HepG2 (cell line): Measurements from ENCODE around the gene DNAI2. TPM values are rescaled to one million over a fixed set of nuclear protein-coding genes. Genes with fewer than 3 reads are reported as not detected.

Experiments used
- ATAC-seq: fragments of 200-7000 bp; cut with Tn5 transposase; 3 replicates; pipeline ENCODE4 v1.9.1; 2020; ENCODE audit warnings: mild to moderate bottlenecking, moderate library complexity
- BruUV-seq: library from RNA; stranded (reverse); fragments of 400-500 nt; replicated peaks from 2 replicates; lab custom pipeline; 2021; lab: Mats Ljungman, UMichigan
- CTCF ChIA-PET: fragments of 300-600 bp; formaldehyde crosslinking; extraction: SDS; loops from one replicate; lab custom pipeline; 2021; ENCODE audit warnings: low total read pairs, inconsistent platforms, low intra/inter-chr PET ratio; lab: Yijun Ruan, JAX
- POLR2A ChIA-PET: fragments of 350-600 bp; sonication (Branson Sonifier 250); formaldehyde crosslinking; loops from one replicate; lab custom pipeline; 2020; ENCODE audit warnings: antibody characterized with exemption, inconsistent platforms; lab: Yijun Ruan, JAX
- DNase-seq: peaks from one replicate; pipeline ENCODE4 v3.0.0-alpha.2; 2015; ENCODE audit warnings: low spot score
- FAIRE-seq: peaks from 3 replicates; lab custom pipeline; 2011; peaks lifted over from hg19 to GRCh38; lab: Jason Lieb, UNC
- H2AFZ ChIP-seq: one replicate; pipeline ENCODE4 v1.6.1; 2011; ENCODE audit warnings: low read length, inconsistent platforms
- H3K27ac ChIP-seq: fragments of 300-600 bp; 3 replicates; pipeline ENCODE4 v1.8.0; 2011; ENCODE audit warnings: mixed run types, mild to moderate bottlenecking, mixed read lengths, low read length, inconsistent platforms; ENCODE audit not compliant: insufficient read depth; ENCODE audit errors: extremely low read length
- H3K27me3 ChIP-seq, 2 experiments: fragments of 200-600 bp in 1 of 2; 2 replicates in 1 of 2; 3 replicates in 1 of 2; pipeline versions ENCODE4 v1.6.0 to v1.8.0; 2011; ENCODE audit warnings: low read length in 2 of 2, mild to moderate bottlenecking in 2 of 2, moderate library complexity in 2 of 2, inconsistent platforms in 1 of 2; ENCODE audit not compliant: insufficient read depth in 2 of 2, control insufficient read depth in 1 of 2
- H3K36me3 ChIP-seq, 2 experiments: fragments of 200-600 bp in 1 of 2; replicated peaks in 1 of 2; 2 replicates in 1 of 2; 3 replicates in 1 of 2; pipeline versions ENCODE4 v1.5.1 to v1.8.0; 2011; ENCODE audit warnings: low read length in 2 of 2, inconsistent platforms in 1 of 2; ENCODE audit not compliant: insufficient read depth in 2 of 2, control insufficient read depth in 1 of 2
- H3K4me1 ChIP-seq: 2 replicates; pipeline ENCODE4 v1.5.1; 2012; ENCODE audit warnings: low read length, inconsistent platforms; ENCODE audit not compliant: insufficient read depth
- H3K4me2 ChIP-seq: 2 replicates; pipeline ENCODE4 v1.6.0; 2011; ENCODE audit warnings: low read depth, low read length, inconsistent platforms
- H3K4me3 ChIP-seq, 3 experiments: fragments of 200-600 bp in 1 of 3; sonication (generic), shearing (Covaris generic) in 1 of 3; replicated peaks in 1 of 3; 2 replicates each; pipeline ENCODE4 v1.5.1; 2011 to 2016; ENCODE audit warnings: low read length in 3 of 3, inconsistent platforms in 2 of 3, low read depth in 2 of 3, mild to moderate bottlenecking in 2 of 3, control low read depth in 1 of 3, mixed read lengths in 1 of 3; ENCODE audit not compliant: insufficient read depth in 1 of 3
- H3K79me2 ChIP-seq: one replicate; pipeline ENCODE4 v1.6.1; 2011; ENCODE audit warnings: low read length, inconsistent platforms; ENCODE audit not compliant: insufficient read depth
- H3K9ac ChIP-seq: 2 replicates; pipeline ENCODE4 v1.6.0; 2011; ENCODE audit warnings: mild to moderate bottlenecking, low read depth, low read length, inconsistent platforms; ENCODE audit not compliant: insufficient read depth
- H3K9me3 ChIP-seq: 2 replicates; pipeline ENCODE4 v1.5.1; 2012; ENCODE audit warnings: mild to moderate bottlenecking, low read length
- H4K20me1 ChIP-seq: 2 replicates; pipeline ENCODE4 v1.6.0; 2011; ENCODE audit warnings: inconsistent platforms, mild to moderate bottlenecking, low read length, moderate library complexity; ENCODE audit not compliant: insufficient read depth
- CEBPG ChIP-seq: IDR thresholded peaks from 2 replicates; pipeline ENCODE4 v1.6.1; 2016
- CENPT ChIP-seq: sonication (generic); formaldehyde crosslinking; IDR thresholded peaks from 2 replicates; pipeline ENCODE4 v1.8.0; 2022; ENCODE audit warnings: low read depth, mild to moderate bottlenecking, moderate library complexity, missing genetic modification reagents
- FOXP1 ChIP-seq, 2 experiments: fragments of 450-650 bp in 1 of 2; IDR thresholded peaks; 2 replicates each; pipeline ENCODE4 v1.6.1; 2017 to 2018; ENCODE audit warnings: antibody characterized with exemption in 1 of 2
- HDAC1 ChIP-seq: sonication (generic); formaldehyde crosslinking; IDR thresholded peaks from 2 replicates; pipeline ENCODE4 v1.5.1; 2020; ENCODE audit warnings: mild to moderate bottlenecking, missing genetic modification reagents
- HNRNPUL1 ChIP-seq: fragments of 200-400 bp; formaldehyde crosslinking; IDR thresholded peaks from 2 replicates; pipeline ENCODE4 v1.6.1; 2017; ENCODE audit warnings: low read depth, mild to moderate bottlenecking, low read length, moderate library complexity
- KLF6 ChIP-seq: IDR thresholded peaks from 2 replicates; pipeline ENCODE4 v1.8.0; 2016; ENCODE audit warnings: missing biosample characterization, missing genetic modification reagents
- NFRKB ChIP-seq: fragments of 450-650 bp; IDR thresholded peaks from 2 replicates; pipeline ENCODE4 v1.6.1; 2017
- NRL ChIP-seq: sonication (generic); formaldehyde crosslinking; IDR thresholded peaks from 2 replicates; pipeline ENCODE4 v1.5.0; 2020; ENCODE audit warnings: missing genetic modification reagents, mild to moderate bottlenecking, moderate library complexity, borderline replicate concordance
- RARG ChIP-seq: sonication (generic); formaldehyde crosslinking; IDR thresholded peaks from 2 replicates; pipeline ENCODE4 v1.4.0; 2020; ENCODE audit warnings: low read depth, mild to moderate bottlenecking, missing genetic modification reagents
- SOX13 ChIP-seq, 3 experiments: fragments of 450-650 bp in 1 of 3; sonication (generic) in 1 of 3; formaldehyde crosslinking in 1 of 3; IDR thresholded peaks in 2 of 3; conservative IDR thresholded peaks in 1 of 3; 2 replicates each; pipeline versions ENCODE4 v1.5.0 to v1.6.1; 2016 to 2020; ENCODE audit warnings: antibody characterized with exemption in 1 of 3, mild to moderate bottlenecking in 1 of 3, missing compliant biosample characterization in 1 of 3, missing genetic modification reagents in 1 of 3, moderate library complexity in 1 of 3
- TCF12 ChIP-seq, 2 experiments: fragments of 450-650 bp in 1 of 2; sonication (generic) in 1 of 2; formaldehyde crosslinking in 1 of 2; IDR thresholded peaks; 2 replicates each; pipeline versions ENCODE4 v1.6.1 to v1.8.0; 2017 to 2022; ENCODE audit warnings: antibody characterized with exemption in 1 of 2, mild to moderate bottlenecking in 1 of 2, missing genetic modification reagents in 1 of 2, moderate library complexity in 1 of 2
- THYN1 ChIP-seq: sonication (generic); formaldehyde crosslinking; IDR thresholded peaks from 2 replicates; pipeline ENCODE4 v1.8.1; 2023; ENCODE audit warnings: low read depth, mild to moderate bottlenecking, moderate library complexity, missing genetic modification reagents, borderline replicate concordance
- TMF1 ChIP-seq: sonication (generic); formaldehyde crosslinking; IDR thresholded peaks from 2 replicates; pipeline ENCODE4 v1.8.1; 2022; ENCODE audit warnings: low read depth, missing genetic modification reagents
- TOE1 ChIP-seq: sonication (generic); formaldehyde crosslinking; IDR thresholded peaks from 2 replicates; pipeline ENCODE4 v1.4.0; 2020; ENCODE audit warnings: mild to moderate bottlenecking, missing genetic modification reagents
- ZNF143 ChIP-seq: sonication (generic); formaldehyde crosslinking; IDR thresholded peaks from 2 replicates; pipeline ENCODE4 v1.4.0; 2020; ENCODE audit warnings: missing genetic modification reagents
- ZNF501 ChIP-seq: sonication (generic); formaldehyde crosslinking; IDR thresholded peaks from 2 replicates; pipeline ENCODE4 v1.5.1; 2020; ENCODE audit warnings: mild to moderate bottlenecking, moderate library complexity, missing genetic modification reagents
- ZNF781 ChIP-seq: sonication (generic); formaldehyde crosslinking; IDR thresholded peaks from 2 replicates; pipeline ENCODE4 v1.5.1; 2020; ENCODE audit warnings: borderline replicate concordance, mild to moderate bottlenecking, missing genetic modification reagents; ENCODE audit errors: not compliant biosample characterization
- WGBS: methylation state at CpG from one replicate; pipeline ENCODE4 v1.1.6; 2017; ENCODE audit warnings: low lambda C conversion rate; 5-methylcytosine and 5-hydroxymethylcytosine counted together
- in situ Hi-C: cut with HindIII; loops from 2 replicates; pipeline ENCODE4 v1.10.0; 2017; ENCODE audit warnings: low pct_unique_long_range_greater_than_20kb; ENCODE audit not compliant: extremely low pct_ligation_motif_present
- intact Hi-C: fragments of 100-400 bp; cut with micrococcal nuclease; formaldehyde crosslinking; loops from one replicate; pipeline ENCODE4 v1.10.0; 2022; ENCODE audit not compliant: unreplicated experiment
- polyA plus RNA-seq, 8 experiments: library from polyadenylated mRNA; depleted of rRNA in 3 of 8; stranded (reverse) in 7 of 8; unstranded in 1 of 8; fragments of >200 nt; fragmentation: Illumina TruSeq in 4 of 8; extraction: Trizol in 4 of 8; gene quantifications; 2 replicates each; pipeline versions ENCODE4 v1.2.1 to v1.2.3, GENCODE V29; 2011 to 2016; ENCODE audit warnings: low read depth in 4 of 8, missing spikeins in 1 of 8, mixed read lengths in 1 of 8; ENCODE audit not compliant: insufficient read depth in 1 of 8
- total RNA-seq, 5 experiments: library from RNA; depleted of rRNA; stranded (reverse); fragments of >200 nt; fragmentation: Illumina TruSeq; extraction: Trizol; gene quantifications; 2 replicates each; pipeline ENCODE4 v1.2.3, GENCODE V29; 2016; ENCODE audit warnings: low read depth in 1 of 5
- TF ChIP-seq, protein P1 (sequence below), 2 experiments: sonication (generic) in 1 of 2; formaldehyde crosslinking in 1 of 2; IDR thresholded peaks; 2 replicates each; pipeline versions ENCODE4 v1.4.0 to v1.6.1; 2018 to 2020; ENCODE audit warnings: missing genetic modification reagents in 2 of 2, borderline replicate concordance in 1 of 2, low read depth in 1 of 2, mild to moderate bottlenecking in 1 of 2, missing biosample characterization in 1 of 2

The DNAI2 gene
- total and polyA plus RNA-seq, 2 of the 13 experiments (the other 11 are each of a cell fraction or from before 2014, with no cell fraction given) = not detected

DNA sequence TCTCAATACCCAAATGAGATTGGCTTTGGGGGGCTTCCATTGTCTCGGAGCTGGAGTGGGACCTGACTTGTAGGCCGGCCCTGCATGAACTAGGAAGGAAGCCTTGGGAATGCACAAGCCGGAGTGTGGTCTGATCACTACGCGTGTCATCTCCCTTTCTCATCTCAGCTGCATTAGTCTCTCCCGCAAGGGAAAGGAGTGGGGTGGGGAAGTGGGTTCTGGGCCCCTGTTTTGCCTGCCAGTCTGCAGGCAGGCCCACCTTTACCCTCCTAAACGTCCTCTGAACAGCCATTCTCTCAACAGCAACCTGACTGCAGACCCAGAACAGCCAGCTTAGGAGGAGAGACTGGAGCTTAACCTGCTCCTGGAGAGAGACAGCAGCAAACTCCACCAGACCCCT, 11.4 kb upstream of the DNAI2 start:
- intact Hi-C loops = no loop called here
- no peak for FAIRE-seq
- no peak overlapping the region for H3K4me3 ChIP-seq

More for the DNA sequence above, 11.4 kb upstream of the DNAI2 start:
- Histone ChIP-seq H2AFZ (no peak overlapping the region), H3K9ac (no peak overlapping the region), H3K79me2 (no peaks in the 10 kb centered on the region), H4K20me1 (no peaks in the 10 kb centered on the region), H3K36me3 (no peaks in the 10 kb centered on the region; a peak in 1 of 5 replicates), H3K4me2 (no peak overlapping the region), H3K27ac (no peak overlapping the region), H3K9me3 (no peaks in the 10 kb centered on the region), H3K27me3 (peaks cover 1 to 14% of the 10 kb centered on the region in 2 experiments; a peak in 3 of 5 replicates), H3K4me1 (no peaks in the 10 kb centered on the region)
- in situ Hi-C loops = no loop called here
- no peak for DNase-seq
- BruUV-seq = no TSS peak
- ATAC-seq = no peak; the same call in 2 of the 3 replicates
- WGBS = 53% methylated on average over 7 of the region's 7 CpGs
- TF ChIP-seq ZNF781 (no peak), TOE1 (no peak), THYN1 (CRISPR knock-in tag) (no peak), SOX13 (IDR thresholded peaks at IDR 0.05) (no peak), SOX13 (CRISPR knock-in tag; conservative IDR thresholded peaks at IDR 0.05 in 1 of 2, IDR thresholded peaks at IDR 0.05 in 1 of 2) (no peak), TCF12 (IDR thresholded peaks at IDR 0.05) (no peak), TCF12 (CRISPR knock-in tag; IDR thresholded peaks at IDR 0.05) (no peak), TMF1 (CRISPR knock-in tag) (no peak), ZNF501 (CRISPR knock-in tag) (no peak), NFRKB (no peak), FOXP1 (IDR thresholded peaks at IDR 0.05) (no peak), FOXP1 (CRISPR knock-in tag; IDR thresholded peaks at IDR 0.05) (no peak), KLF6 (CRISPR knock-in tag) (no peak), CENPT (CRISPR knock-in tag) (no peak), CEBPG (CRISPR knock-in tag) (no peak), HNRNPUL1 (no peak), NRL (CRISPR knock-in tag) (no peak), ZNF143 (CRISPR knock-in tag) (no peak), HDAC1 (CRISPR knock-in tag) (no peak), RARG (CRISPR knock-in tag) (no peak)
- TF ChIP-seq, protein P1, sequence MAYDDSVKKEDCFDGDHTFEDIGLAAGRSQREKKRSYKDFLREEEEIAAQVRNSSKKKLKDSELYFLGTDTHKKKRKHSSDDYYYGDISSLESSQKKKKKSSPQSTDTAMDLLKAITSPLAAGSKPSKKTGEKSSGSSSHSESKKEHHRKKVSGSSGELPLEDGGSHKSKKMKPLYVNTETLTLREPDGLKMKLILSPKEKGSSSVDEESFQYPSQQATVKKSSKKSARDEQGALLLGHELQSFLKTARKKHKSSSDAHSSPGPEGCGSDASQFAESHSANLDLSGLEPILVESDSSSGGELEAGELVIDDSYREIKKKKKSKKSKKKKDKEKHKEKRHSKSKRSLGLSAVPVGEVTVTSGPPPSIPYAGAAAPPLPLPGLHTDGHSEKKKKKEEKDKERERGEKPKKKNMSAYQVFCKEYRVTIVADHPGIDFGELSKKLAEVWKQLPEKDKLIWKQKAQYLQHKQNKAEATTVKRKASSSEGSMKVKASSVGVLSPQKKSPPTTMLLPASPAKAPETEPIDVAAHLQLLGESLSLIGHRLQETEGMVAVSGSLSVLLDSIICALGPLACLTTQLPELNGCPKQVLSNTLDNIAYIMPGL (CRISPR knock-in tag; IDR thresholded peaks at IDR 0.05; ENCODE audit: borderline replicate concordance in 1 of 2, low read depth in 1 of 2) = no peak
- POLR2A ChIA-PET = no interaction called here
- CTCF ChIA-PET = no interaction called here
